ENCODE data around the gene UBE2D2. TPM values are rescaled to one million over a fixed set of nuclear protein-coding genes. Genes with fewer than 3 reads are reported as not detected.
"Not testable (repeated sequence)": the region's sequence is repeated elsewhere in the genome, so short reads cannot be mapped to it uniquely, and the experiment has no call there.

UBE2D2 gene
- total RNA-seq, 6 donors from 2014 or later = 61.8 to 106 (median 86.7) TPM

- H3K27ac ChIP-seq = no peak overlapping the region
- no peaks in the 10 kb centered on the region for H3K9me3 ChIP-seq
- no peak overlapping the region for H3K4me3 ChIP-seq
- 86 to 91% methylated on average over 3 of the region's 3 CpGs for WGBS, 2 donors
- H3K27me3 ChIP-seq = no peaks in the 10 kb centered on the region
- no peaks in the 10 kb centered on the region for H3K4me1 ChIP-seq
- no peaks in the 10 kb centered on the region for H3K36me3 ChIP-seq
- DNase-seq = no peak
- TF ChIP-seq EP300 (IDR thresholded peaks at IDR 0.05) (no peak), POLR2AphosphoS5 (IDR thresholded peaks at IDR 0.05) (no peak), POLR2A (IDR thresholded peaks at IDR 0.05) (no peak), CTCF (IDR thresholded peaks at IDR 0.05) (no peak)
- no peak for ATAC-seq (ENCODE audit: low FRiP score in 2 of 2)
Observed at GRCh38 chr5:139531772-139532169, 29.4 kb upstream of the UBE2D2 start.

GRCh38 chr5:139543423-139543991, 17.6 kb upstream of the UBE2D2 start:
- H3K36me3 ChIP-seq = no peaks in the 10 kb centered on the region
- H3K27ac ChIP-seq = peak overlapping the region in 2 of 4 donors; percentile 13 to 60

GRCh38 chr5:139546593-139546992, 14.5 kb upstream of the UBE2D2 start:
- not testable (repeated sequence) for H3K36me3 ChIP-seq; DNase-seq; H3K27me3 ChIP-seq; H3K4me3 ChIP-seq; H3K27ac ChIP-seq; ATAC-seq (ENCODE audit: low FRiP score in 2 of 2); H3K9me3 ChIP-seq
- 86 to 88% methylated on average over 6 of the region's 6 CpGs for WGBS, 2 donors
- H3K4me1 ChIP-seq = peaks cover 0 to 11% (median 5%) of the 10 kb centered on the region in 4 donors

More at GRCh38 chr5:139543423-139543991, 17.6 kb upstream of the UBE2D2 start:
- Histone ChIP-seq H3K4me3 (peak overlapping the region in 3 of 4 donors; percentile 14 to 42 (median 33)), H3K9me3 (no peaks in the 10 kb centered on the region), H3K4me1 (peaks cover 0 to 11% (median 5%) of the 10 kb centered on the region in 4 donors), H3K27me3 (no peaks in the 10 kb centered on the region)
- ATAC-seq (ENCODE audit: low FRiP score in 2 of 2) (peak; percentile 89 to 92), DNase-seq (peak; percentile 80 to 91)
- WGBS, 2 donors = 12 to 29% methylated on average over 11 to 23 of the region's 24 CpGs
- TF ChIP-seq EP300 (IDR thresholded peaks at IDR 0.05) = no peak
- peak in 4 of 6 experiments; percentile 22 to 31 (median 27) for TF ChIP-seq CTCF (IDR thresholded peaks at IDR 0.05)
- TF ChIP-seq POLR2A (IDR thresholded peaks at IDR 0.05) = peak in 1 of 4 donors; percentile 37
- TF ChIP-seq POLR2AphosphoS5 (IDR thresholded peaks at IDR 0.05) = no peak

- DNase-seq = peak in 1 of 2 donors; percentile 70
- H3K27me3 ChIP-seq = no peaks in the 10 kb centered on the region
- ATAC-seq (ENCODE audit: low FRiP score in 2 of 2) = no peak
- no peak overlapping the region for H3K27ac ChIP-seq
- no peaks in the 10 kb centered on the region for H3K36me3 ChIP-seq
- H3K4me3 ChIP-seq = no peak overlapping the region
- no peak for TF ChIP-seq EP300 (IDR thresholded peaks at IDR 0.05)
- no peak for TF ChIP-seq CTCF (IDR thresholded peaks at IDR 0.05)
- no peak for TF ChIP-seq POLR2AphosphoS5 (IDR thresholded peaks at IDR 0.05)
- TF ChIP-seq POLR2A (IDR thresholded peaks at IDR 0.05) = no peak
- no peaks in the 10 kb centered on the region for H3K4me1 ChIP-seq
- 96% methylated on average over 19 to 47 of the region's 49 CpGs for WGBS, 2 donors
- H3K9me3 ChIP-seq = no peaks in the 10 kb centered on the region
Observed at GRCh38 chr5:139549162-139549894, 11.8 kb upstream of the UBE2D2 start.

- DNase-seq; H3K9me3 ChIP-seq; H3K4me3 ChIP-seq; H3K4me1 ChIP-seq; H3K36me3 ChIP-seq; H3K27me3 ChIP-seq; ATAC-seq (ENCODE audit: low FRiP score in 2 of 2); H3K27ac ChIP-seq: not testable (repeated sequence)
- WGBS, 2 donors = 91 to 92% methylated on average over 12 of the region's 12 CpGs
Observed at GRCh38 chr5:139550051-139550872, 10.9 kb upstream of the UBE2D2 start.

Measured in upper lobe of left lung (tissue), 6 donors.